Measurements from ENCODE around the gene KIF9.
"Not testable (repeated sequence)": the region's sequence is repeated elsewhere in the genome, so short reads cannot be mapped to it uniquely, and the experiment has no call there.

Gene KIF9

GRCh38 chr3:47251689-47252088 lies 30.9 kb downstream of the KIF9 start:
- H3K27me3 ChIP-seq (replicated peaks; ENCODE audit: control insufficient read depth, insufficient read depth, low read length): no peaks in the 10 kb centered on the region
- TF ChIP-seq CTCF (IDR thresholded peaks at IDR 0.05; ENCODE audit: insufficient read depth, low read length, poor library complexity, severe bottlenecking): no peak
- no peaks in the 10 kb centered on the region for H3K36me3 ChIP-seq (ENCODE audit: control insufficient read depth, insufficient read depth, low read length)
- no peak overlapping the region for H3K4me3 ChIP-seq (replicated peaks; ENCODE audit: low read depth, low read length)
- no peak for DNase-seq (ENCODE audit: extremely low read depth, insufficient read length)

DNA sequence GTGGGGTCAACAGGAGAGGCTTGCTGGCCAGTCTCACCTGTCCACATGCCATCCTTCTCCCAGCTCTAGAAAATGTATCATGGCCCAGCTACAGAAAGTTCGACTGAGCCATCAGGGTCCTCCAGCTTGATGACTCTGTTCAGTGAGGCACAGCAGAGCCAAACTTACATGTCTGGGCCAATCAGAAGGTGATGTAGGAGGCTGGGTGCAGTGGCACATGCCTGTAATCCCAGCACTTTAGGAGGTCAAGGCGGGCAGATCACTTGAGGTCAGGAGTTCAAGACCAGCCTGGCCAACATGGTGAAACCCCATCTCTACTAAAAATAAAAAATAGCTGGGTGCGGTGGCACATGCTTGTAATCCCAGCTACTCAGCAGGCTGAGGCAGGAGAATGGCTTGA lies 31.5 kb downstream of the KIF9 start:
- H3K36me3 ChIP-seq (ENCODE audit: control insufficient read depth, insufficient read depth, low read length); H3K4me3 ChIP-seq (replicated peaks; ENCODE audit: low read depth, low read length); H3K27me3 ChIP-seq (replicated peaks; ENCODE audit: control insufficient read depth, insufficient read depth, low read length); DNase-seq (ENCODE audit: extremely low read depth, insufficient read length): not testable (repeated sequence)

GRCh38 chr3:47250309-47251060 lies 32.1 kb downstream of the KIF9 start:
- no peak overlapping the region for H3K4me3 ChIP-seq (replicated peaks; ENCODE audit: low read depth, low read length)

DNA sequence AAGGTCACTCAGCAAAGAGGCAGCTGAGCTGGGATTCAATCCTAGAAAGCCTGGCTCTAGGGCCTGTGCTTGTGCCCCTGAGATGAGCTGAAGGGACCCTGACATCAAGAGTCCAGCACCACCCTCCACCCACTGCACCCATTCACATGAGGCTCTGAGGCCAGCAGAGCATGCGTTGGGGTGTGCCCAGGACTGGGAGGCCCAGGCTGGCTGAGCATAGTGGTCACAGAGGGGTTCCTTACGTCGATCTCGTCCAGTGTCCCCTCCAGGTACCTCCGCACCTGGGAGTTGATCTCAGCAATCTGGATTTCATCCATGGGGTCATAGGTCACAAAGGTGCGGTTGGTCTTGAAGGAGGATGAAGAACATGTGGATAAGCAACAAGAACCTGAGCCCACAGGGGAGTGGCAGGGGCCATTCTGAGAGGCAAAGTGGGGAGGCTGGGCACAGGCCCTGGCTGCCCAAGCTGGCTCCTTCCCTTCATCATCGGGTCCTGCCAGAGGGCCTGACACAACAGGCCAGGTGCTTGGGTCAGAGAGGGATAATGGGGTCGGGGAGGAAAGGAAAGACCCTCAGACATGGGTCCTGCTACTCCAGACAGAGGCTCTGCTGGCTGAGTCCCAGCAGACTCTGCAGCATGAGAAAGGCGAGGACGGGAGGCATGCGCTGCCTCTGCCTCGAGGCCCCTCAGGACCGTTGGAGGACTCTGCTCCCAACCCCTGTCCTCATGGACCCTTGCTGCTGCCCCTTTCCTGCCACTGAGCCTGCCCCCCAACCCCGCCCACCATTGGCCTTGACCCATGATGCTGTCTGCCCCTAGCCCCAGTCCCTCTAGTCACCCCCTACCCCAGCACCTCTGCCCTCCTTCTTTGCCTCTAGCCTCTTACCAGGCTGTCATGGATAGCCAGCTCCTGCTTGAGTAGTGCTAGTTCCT lies 35.2 kb downstream of the KIF9 start:
- H3K36me3 ChIP-seq (ENCODE audit: control insufficient read depth, insufficient read depth, low read length): no peaks in the 10 kb centered on the region
- DNase-seq (ENCODE audit: extremely low read depth, insufficient read length): no peak
- no peak overlapping the region for H3K4me3 ChIP-seq (replicated peaks; ENCODE audit: low read depth, low read length)
- no peak for TF ChIP-seq CTCF (IDR thresholded peaks at IDR 0.05; ENCODE audit: insufficient read depth, low read length, poor library complexity, severe bottlenecking)
- H3K27me3 ChIP-seq (replicated peaks; ENCODE audit: control insufficient read depth, insufficient read depth, low read length): no peaks in the 10 kb centered on the region

More at GRCh38 chr3:47250309-47251060, 32.1 kb downstream of the KIF9 start:
- DNase-seq (ENCODE audit: extremely low read depth, insufficient read length): no peak
- TF ChIP-seq CTCF (IDR thresholded peaks at IDR 0.05; ENCODE audit: insufficient read depth, low read length, poor library complexity, severe bottlenecking): peak; percentile 24
- Histone ChIP-seq H3K36me3 (ENCODE audit: control insufficient read depth, insufficient read depth, low read length) (no peaks in the 10 kb centered on the region), H3K27me3 (replicated peaks; ENCODE audit: control insufficient read depth, insufficient read depth, low read length) (no peaks in the 10 kb centered on the region)

GRCh38 chr3:47245271-47245670 lies 37.3 kb downstream of the KIF9 start:
- H3K27me3 ChIP-seq (replicated peaks; ENCODE audit: control insufficient read depth, insufficient read depth, low read length): no peaks in the 10 kb centered on the region
- no peaks in the 10 kb centered on the region for H3K36me3 ChIP-seq (ENCODE audit: control insufficient read depth, insufficient read depth, low read length)
- no peak for TF ChIP-seq CTCF (IDR thresholded peaks at IDR 0.05; ENCODE audit: insufficient read depth, low read length, poor library complexity, severe bottlenecking)
- no peak overlapping the region for H3K4me3 ChIP-seq (replicated peaks; ENCODE audit: low read depth, low read length)
- no peak for DNase-seq (ENCODE audit: extremely low read depth, insufficient read length)

- Histone ChIP-seq H3K36me3 (ENCODE audit: control insufficient read depth, insufficient read depth, low read length) (no peaks in the 10 kb centered on the region), H3K27me3 (replicated peaks; ENCODE audit: control insufficient read depth, insufficient read depth, low read length) (no peaks in the 10 kb centered on the region), H3K4me3 (replicated peaks; ENCODE audit: low read depth, low read length) (no peak overlapping the region)
- no peak for TF ChIP-seq CTCF (IDR thresholded peaks at IDR 0.05; ENCODE audit: insufficient read depth, low read length, poor library complexity, severe bottlenecking)
- DNase-seq (ENCODE audit: extremely low read depth, insufficient read length): no peak
Measured at GRCh38 chr3:47244531-47245100, 38.0 kb downstream of the KIF9 start.
